ENCODE results near the gene TSC2. TPM values are rescaled to one million over a fixed set of nuclear protein-coding genes. Genes with fewer than 3 reads are reported as not detected.
"Not testable (repeated sequence)": the region's sequence is repeated elsewhere in the genome, so short reads cannot be mapped to it uniquely, and the experiment has no call there.

TSC2 gene
- total RNA-seq, 1 donor from 2014 or later: 194 TPM

DNA sequence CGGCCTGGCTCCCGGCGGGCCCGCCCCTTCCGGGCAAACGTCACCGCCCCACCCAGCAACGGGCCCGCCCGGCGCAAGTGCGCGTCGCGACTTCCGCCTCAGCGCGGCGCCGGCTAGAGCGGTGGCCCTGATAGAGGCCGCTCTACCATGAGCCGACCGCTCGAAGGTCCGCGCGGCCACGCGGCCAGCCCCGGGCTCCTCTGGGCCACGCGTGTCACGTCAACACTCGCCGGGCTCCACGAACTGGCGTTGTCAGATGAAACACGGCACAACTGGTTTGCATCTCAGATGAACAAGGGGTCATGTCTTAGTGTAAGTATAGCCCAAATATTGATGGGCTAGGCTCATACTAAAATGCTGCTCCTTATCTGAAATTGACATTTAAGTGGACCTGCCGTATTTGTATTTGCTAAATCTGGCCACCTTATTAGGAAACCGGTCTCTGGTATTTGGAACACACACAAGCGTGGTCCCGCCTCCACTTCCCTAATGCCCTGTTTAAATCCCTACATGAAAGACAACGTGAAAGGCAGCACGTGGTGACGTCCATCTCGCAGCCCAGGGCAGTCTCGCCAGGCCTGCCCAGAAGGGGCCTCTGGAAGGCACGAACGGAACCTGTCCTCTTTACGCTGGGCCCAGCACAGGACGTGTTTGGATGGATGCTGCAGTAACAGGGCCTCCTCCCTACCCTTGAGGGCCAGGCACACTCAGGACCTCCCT lies 37.8 kb upstream of the TSC2 start, which contains the start of gene ZNF598:
Gene ZNF598, minus strand, starts transcription at position 31 of the 720 bp plus-strand sequence.
- Mint-ChIP-seq H3K4me3 (ENCODE audit: unreplicated experiment) (peak within 1 kb of the TSS; percentile 88), H3K4me1 (ENCODE audit: unreplicated experiment) (peaks cover 34% of the 10 kb centered on the region), H3K27me3 (ENCODE audit: unreplicated experiment) (no peaks in the 10 kb centered on the region), H3K27ac (ENCODE audit: unreplicated experiment) (peak within 1 kb of the TSS; percentile 91), H3K36me3 (ENCODE audit: unreplicated experiment) (no peaks in the 10 kb centered on the region), H3K9me3 (ENCODE audit: unreplicated experiment) (no peaks in the 10 kb centered on the region)
- TF ChIP-seq, protein P1, sequence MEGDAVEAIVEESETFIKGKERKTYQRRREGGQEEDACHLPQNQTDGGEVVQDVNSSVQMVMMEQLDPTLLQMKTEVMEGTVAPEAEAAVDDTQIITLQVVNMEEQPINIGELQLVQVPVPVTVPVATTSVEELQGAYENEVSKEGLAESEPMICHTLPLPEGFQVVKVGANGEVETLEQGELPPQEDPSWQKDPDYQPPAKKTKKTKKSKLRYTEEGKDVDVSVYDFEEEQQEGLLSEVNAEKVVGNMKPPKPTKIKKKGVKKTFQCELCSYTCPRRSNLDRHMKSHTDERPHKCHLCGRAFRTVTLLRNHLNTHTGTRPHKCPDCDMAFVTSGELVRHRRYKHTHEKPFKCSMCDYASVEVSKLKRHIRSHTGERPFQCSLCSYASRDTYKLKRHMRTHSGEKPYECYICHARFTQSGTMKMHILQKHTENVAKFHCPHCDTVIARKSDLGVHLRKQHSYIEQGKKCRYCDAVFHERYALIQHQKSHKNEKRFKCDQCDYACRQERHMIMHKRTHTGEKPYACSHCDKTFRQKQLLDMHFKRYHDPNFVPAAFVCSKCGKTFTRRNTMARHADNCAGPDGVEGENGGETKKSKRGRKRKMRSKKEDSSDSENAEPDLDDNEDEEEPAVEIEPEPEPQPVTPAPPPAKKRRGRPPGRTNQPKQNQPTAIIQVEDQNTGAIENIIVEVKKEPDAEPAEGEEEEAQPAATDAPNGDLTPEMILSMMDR (IDR thresholded peaks at IDR 0.05): peak; percentile 11
- peak; percentile 92 for DNase-seq (ENCODE audit: extremely low spot score, unreplicated experiment)

DNA sequence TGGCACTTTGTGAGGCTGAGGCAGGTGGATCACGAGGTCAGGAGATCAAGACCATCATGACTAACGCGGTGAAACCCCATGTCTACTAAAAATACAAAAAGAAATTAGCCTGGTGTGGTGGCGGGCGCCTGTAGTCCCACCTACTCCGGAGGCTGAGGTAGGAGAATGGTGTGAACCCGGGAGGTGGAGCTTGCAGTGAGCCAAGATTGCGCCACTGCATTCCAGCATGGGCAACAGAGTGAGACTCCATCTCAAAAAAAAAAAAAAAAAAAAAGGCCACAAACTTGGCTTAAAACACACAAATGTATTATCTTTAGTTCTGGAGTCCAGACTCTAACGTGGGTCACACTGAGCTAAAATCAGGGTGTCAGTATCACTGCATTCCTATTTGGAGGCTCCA lies 36.1 kb upstream of the TSC2 start:
- H3K27me3 Mint-ChIP-seq (ENCODE audit: unreplicated experiment); H3K4me3 Mint-ChIP-seq (ENCODE audit: unreplicated experiment); DNase-seq (ENCODE audit: extremely low spot score, unreplicated experiment); H3K9me3 Mint-ChIP-seq (ENCODE audit: unreplicated experiment); H3K36me3 Mint-ChIP-seq (ENCODE audit: unreplicated experiment); H3K27ac Mint-ChIP-seq (ENCODE audit: unreplicated experiment): not testable (repeated sequence)
- H3K4me1 Mint-ChIP-seq (ENCODE audit: unreplicated experiment): peaks cover 36% of the 10 kb centered on the region

DNA sequence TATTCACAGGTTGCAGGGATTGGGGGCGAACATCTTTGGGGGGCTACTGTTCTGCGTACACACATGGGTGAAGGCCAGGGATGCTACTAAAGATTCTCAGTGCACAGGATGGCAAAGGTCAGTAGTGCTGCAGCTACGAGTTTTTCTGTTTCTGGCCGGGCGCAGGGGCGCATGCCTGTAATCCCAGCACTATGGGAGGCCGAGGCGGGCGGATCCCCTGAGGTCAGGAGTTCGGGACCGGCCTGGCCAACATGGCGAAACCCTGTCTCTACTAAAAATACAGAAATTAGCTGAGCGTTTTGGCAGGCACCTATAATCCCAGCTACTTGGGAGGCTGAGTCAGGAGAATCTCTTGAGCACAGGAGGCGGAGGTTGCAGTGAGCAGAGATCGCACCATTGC lies 34.3 kb upstream of the TSC2 start:
- Mint-ChIP-seq H3K27ac (ENCODE audit: unreplicated experiment) (no peak overlapping the region), H3K9me3 (ENCODE audit: unreplicated experiment) (no peaks in the 10 kb centered on the region), H3K27me3 (ENCODE audit: unreplicated experiment) (no peaks in the 10 kb centered on the region), H3K4me1 (ENCODE audit: unreplicated experiment) (peaks cover 18% of the 10 kb centered on the region), H3K36me3 (ENCODE audit: unreplicated experiment) (no peaks in the 10 kb centered on the region), H3K4me3 (ENCODE audit: unreplicated experiment) (no peak overlapping the region)
- TF ChIP-seq, protein P1 (IDR thresholded peaks at IDR 0.05): no peak
- DNase-seq (ENCODE audit: extremely low spot score, unreplicated experiment): no peak

DNA sequence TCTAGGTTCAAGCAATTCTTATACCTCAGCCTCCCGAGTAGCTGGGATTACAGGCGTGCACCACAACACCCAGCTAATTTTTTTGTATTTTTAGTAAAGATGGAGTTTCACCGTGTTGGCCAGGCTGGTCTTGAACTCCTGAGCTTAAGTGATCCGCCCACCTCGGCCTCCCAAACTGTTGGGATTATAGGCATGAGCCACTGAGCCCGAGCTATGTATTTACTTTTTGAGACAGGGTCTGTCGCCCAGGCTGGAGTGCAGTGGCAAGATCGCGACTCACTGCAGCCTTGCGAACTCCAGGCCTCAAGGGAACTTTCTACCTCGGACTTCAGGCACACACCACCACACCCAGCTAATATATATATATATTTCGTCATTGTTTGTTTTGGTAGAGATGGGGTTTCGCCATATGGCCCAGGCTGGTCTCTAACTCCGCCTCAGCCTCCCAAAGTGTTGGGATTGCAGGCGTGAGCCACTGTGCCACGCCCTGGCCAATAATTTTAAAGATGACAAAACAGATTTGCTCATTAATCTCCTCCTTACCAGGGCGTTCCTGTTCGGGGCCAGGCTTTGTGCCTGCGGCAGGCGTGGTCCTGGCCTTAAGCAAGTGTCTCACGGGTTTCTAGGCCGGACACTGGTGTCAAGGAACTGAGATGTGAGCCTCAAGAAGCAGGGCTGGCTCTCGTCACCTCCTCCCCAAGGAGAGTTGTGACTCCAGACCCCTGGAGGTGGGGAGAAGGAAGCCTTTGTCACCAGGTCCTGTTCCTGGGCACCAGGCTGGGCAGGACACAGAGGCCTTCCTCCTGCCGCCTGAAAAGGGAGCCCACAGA lies 32.5 kb upstream of the TSC2 start:
- peaks cover 11% of the 10 kb centered on the region for H3K4me1 Mint-ChIP-seq (ENCODE audit: unreplicated experiment)
- no peak overlapping the region for H3K4me3 Mint-ChIP-seq (ENCODE audit: unreplicated experiment)
- TF ChIP-seq, protein P1 (IDR thresholded peaks at IDR 0.05): no peak
- no peak for DNase-seq (ENCODE audit: extremely low spot score, unreplicated experiment)
- H3K36me3 Mint-ChIP-seq (ENCODE audit: unreplicated experiment): no peaks in the 10 kb centered on the region
- H3K9me3 Mint-ChIP-seq (ENCODE audit: unreplicated experiment): no peaks in the 10 kb centered on the region
- H3K27ac Mint-ChIP-seq (ENCODE audit: unreplicated experiment): peak overlapping the region; percentile 44
- H3K27me3 Mint-ChIP-seq (ENCODE audit: unreplicated experiment): no peaks in the 10 kb centered on the region

DNA sequence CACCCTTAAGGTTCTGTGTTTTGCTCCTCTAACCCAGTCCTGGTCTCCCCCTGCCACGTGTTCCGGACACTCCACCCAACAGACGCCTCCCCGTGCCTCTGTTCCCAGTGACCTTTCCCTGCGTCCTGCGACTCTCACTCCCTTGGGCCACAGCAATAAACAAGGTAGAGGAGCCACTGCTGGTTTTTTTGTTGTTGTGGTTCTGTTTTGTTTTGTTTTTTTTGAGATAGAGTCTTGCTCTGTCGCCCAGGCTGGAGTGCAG lies 31.9 kb upstream of the TSC2 start:
- H3K4me3 Mint-ChIP-seq (ENCODE audit: unreplicated experiment): no peak overlapping the region
- peaks cover 4% of the 10 kb centered on the region for H3K27me3 Mint-ChIP-seq (ENCODE audit: unreplicated experiment)
- H3K9me3 Mint-ChIP-seq (ENCODE audit: unreplicated experiment): no peaks in the 10 kb centered on the region
- peak overlapping the region; percentile 38 for H3K27ac Mint-ChIP-seq (ENCODE audit: unreplicated experiment)
- peaks cover 15% of the 10 kb centered on the region for H3K4me1 Mint-ChIP-seq (ENCODE audit: unreplicated experiment)
- TF ChIP-seq, protein P1 (IDR thresholded peaks at IDR 0.05): no peak
- no peak for DNase-seq (ENCODE audit: extremely low spot score, unreplicated experiment)
- no peaks in the 10 kb centered on the region for H3K36me3 Mint-ChIP-seq (ENCODE audit: unreplicated experiment)

Data from osteocyte (in vitro differentiated cells).